Measurements from ENCODE around the gene PRRT3. TPM values are rescaled to one million over a fixed set of nuclear protein-coding genes. Genes with fewer than 3 reads are reported as not detected.

Gene PRRT3
- total and polyA plus RNA-seq, 2 of the 4 experiments (the other 2 are of a cell fraction) = 0.72 to 4.2 TPM

GRCh38 chr3:9948586-9948985 is 3.6 kb downstream of the PRRT3 start:
- no CpG with 5 or more reads among the region's 3 CpGs for WGBS, 2 experiments (ENCODE audit: extremely low coverage in 2 of 2, insufficient read length in 1 of 2)
- Histone ChIP-seq H2BK20ac (ENCODE audit: low read depth, low read length) (no peak overlapping the region), H3K27ac (ENCODE audit: insufficient read depth, low read length) (no peak overlapping the region), H3K14ac (replicated peaks; ENCODE audit: low read depth, low read length) (no peak overlapping the region), H3K4me2 (ENCODE audit: low read depth, low read length) (no peak overlapping the region), H3K9me3 (ENCODE audit: control insufficient read depth, insufficient read depth, low read length) (no peaks in the 10 kb centered on the region), H3K79me1 (ENCODE audit: low read depth in 1 of 2, low read length in 2 of 2) (no peaks in the 10 kb centered on the region), H3K18ac (ENCODE audit: low read depth, low read length) (no peak overlapping the region), H3K9ac (ENCODE audit: low read depth, low read length) (no peak overlapping the region), H3K9me1 (ENCODE audit: insufficient read depth, low read length) (peaks cover 5% of the 10 kb centered on the region; the same call in 1 of the 2 replicates), H2AK5ac (ENCODE audit: low read depth, low read length) (no peak overlapping the region), H3K23ac (ENCODE audit: low read depth, low read length) (no peak overlapping the region), H3K4me1 (ENCODE audit: control insufficient read depth, insufficient read depth, low read length) (peaks cover 10% of the 10 kb centered on the region; the same call in 1 of the 2 replicates), H2BK15ac (ENCODE audit: low read depth, low read length) (no peak overlapping the region), H4K91ac (ENCODE audit: insufficient read depth, low read depth, low read length) (no peak overlapping the region), H3K4ac (ENCODE audit: low read depth, low read length) (no peak overlapping the region), H4K20me1 (ENCODE audit: insufficient read depth, low read length) (no peaks in the 10 kb centered on the region; the same call in 1 of the 2 replicates), H2BK120ac (ENCODE audit: low read depth, low read length) (no peak overlapping the region), H3K27me3 (ENCODE audit: control insufficient read depth, insufficient read depth, low read length) (no peaks in the 10 kb centered on the region), H4K8ac (ENCODE audit: low read depth in 2 of 2, low read length in 2 of 2) (no peak overlapping the region), H2AFZ (replicated peaks; ENCODE audit: low read length, poor library complexity) (no peak overlapping the region), H4K5ac (ENCODE audit: low read depth, low read length) (no peak overlapping the region), H2AK9ac (replicated peaks; ENCODE audit: low read depth, low read length, poor library complexity) (no peak overlapping the region), H3K56ac (ENCODE audit: extremely low read depth, insufficient read depth, low read length) (no peak overlapping the region), H3K36me3 (ENCODE audit: control insufficient read depth, insufficient read depth, low read length) (peaks cover 2% of the 10 kb centered on the region; the same call in 1 of the 2 replicates), H3K4me3 (ENCODE audit: insufficient read depth, low read depth, low read length) (no peak overlapping the region), H2BK5ac (ENCODE audit: low read depth, low read length, poor library complexity, severe bottlenecking) (no peak overlapping the region)
- CTCF ChIA-PET = no interaction called here
- ATAC-seq (ENCODE audit: low read depth) = no peak
- no peak for DNase-seq
- intact Hi-C loops (cut with micrococcal nuclease) = no loop called here
- dilution Hi-C loops (cut with HindIII; ENCODE audit: low sequenced_read_pairs, unreplicated experiment) = no loop called here
- no peak for TF ChIP-seq MXI1 (IDR thresholded peaks at IDR 0.05; ENCODE audit: borderline replicate concordance, low read depth, low read length)
- TF ChIP-seq NFE2L2 (IDR thresholded peaks at IDR 0.05; ENCODE audit: low read depth, low read length) = no peak
- TF ChIP-seq CHD1 (IDR thresholded peaks at IDR 0.05; ENCODE audit: low read depth, low read length) = no peak
- no peak for TF ChIP-seq MAFK (IDR thresholded peaks at IDR 0.05; ENCODE audit: low read depth, low read length)
- TF ChIP-seq, protein P1, sequence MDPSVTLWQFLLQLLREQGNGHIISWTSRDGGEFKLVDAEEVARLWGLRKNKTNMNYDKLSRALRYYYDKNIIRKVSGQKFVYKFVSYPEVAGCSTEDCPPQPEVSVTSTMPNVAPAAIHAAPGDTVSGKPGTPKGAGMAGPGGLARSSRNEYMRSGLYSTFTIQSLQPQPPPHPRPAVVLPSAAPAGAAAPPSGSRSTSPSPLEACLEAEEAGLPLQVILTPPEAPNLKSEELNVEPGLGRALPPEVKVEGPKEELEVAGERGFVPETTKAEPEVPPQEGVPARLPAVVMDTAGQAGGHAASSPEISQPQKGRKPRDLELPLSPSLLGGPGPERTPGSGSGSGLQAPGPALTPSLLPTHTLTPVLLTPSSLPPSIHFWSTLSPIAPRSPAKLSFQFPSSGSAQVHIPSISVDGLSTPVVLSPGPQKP (IDR thresholded peaks at IDR 0.05; ENCODE audit: borderline replicate concordance, low read depth, low read length) = no peak
- TF ChIP-seq BHLHE40 (IDR thresholded peaks at IDR 0.05; ENCODE audit: low read depth, low read length) = no peak
- TF ChIP-seq SMC3 (IDR thresholded peaks at IDR 0.05; ENCODE audit: low read depth, low read length) = no peak
- TF ChIP-seq MAZ (IDR thresholded peaks at IDR 0.05; ENCODE audit: borderline replicate concordance, low read depth, low read length) = no peak
- no peak for TF ChIP-seq RAD21 (IDR thresholded peaks at IDR 0.05; ENCODE audit: low read length)
- TF ChIP-seq, protein P2, sequence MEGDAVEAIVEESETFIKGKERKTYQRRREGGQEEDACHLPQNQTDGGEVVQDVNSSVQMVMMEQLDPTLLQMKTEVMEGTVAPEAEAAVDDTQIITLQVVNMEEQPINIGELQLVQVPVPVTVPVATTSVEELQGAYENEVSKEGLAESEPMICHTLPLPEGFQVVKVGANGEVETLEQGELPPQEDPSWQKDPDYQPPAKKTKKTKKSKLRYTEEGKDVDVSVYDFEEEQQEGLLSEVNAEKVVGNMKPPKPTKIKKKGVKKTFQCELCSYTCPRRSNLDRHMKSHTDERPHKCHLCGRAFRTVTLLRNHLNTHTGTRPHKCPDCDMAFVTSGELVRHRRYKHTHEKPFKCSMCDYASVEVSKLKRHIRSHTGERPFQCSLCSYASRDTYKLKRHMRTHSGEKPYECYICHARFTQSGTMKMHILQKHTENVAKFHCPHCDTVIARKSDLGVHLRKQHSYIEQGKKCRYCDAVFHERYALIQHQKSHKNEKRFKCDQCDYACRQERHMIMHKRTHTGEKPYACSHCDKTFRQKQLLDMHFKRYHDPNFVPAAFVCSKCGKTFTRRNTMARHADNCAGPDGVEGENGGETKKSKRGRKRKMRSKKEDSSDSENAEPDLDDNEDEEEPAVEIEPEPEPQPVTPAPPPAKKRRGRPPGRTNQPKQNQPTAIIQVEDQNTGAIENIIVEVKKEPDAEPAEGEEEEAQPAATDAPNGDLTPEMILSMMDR (conservative IDR thresholded peaks at IDR 0.05; ENCODE audit: low read depth, low read length) = no peak
- TF ChIP-seq USF2 (IDR thresholded peaks at IDR 0.05; ENCODE audit: low read depth, low read length) = no peak
- no peak for TF ChIP-seq POLR2A (IDR thresholded peaks at IDR 0.05; ENCODE audit: low read depth, low read length)
- no peak for TF ChIP-seq RCOR1 (IDR thresholded peaks at IDR 0.05; ENCODE audit: insufficient replicate concordance, low read length)
- POLR2A ChIA-PET (ENCODE audit: unreplicated experiment) = no interaction called here
- in situ Hi-C loops (cut with MboI; ENCODE audit: low sequenced_read_pairs) = no loop called here
- no TSS peak for BruUV-seq (replicated peaks)
